Astrocyte (in vitro differentiated cells and primary cell): ENCODE results near the gene HNRNPD. TPM values are rescaled to one million over a fixed set of nuclear protein-coding genes. Genes with fewer than 3 reads are reported as not detected.
"Not testable (repeated sequence)": the region's sequence is repeated elsewhere in the genome, so short reads cannot be mapped to it uniquely, and the experiment has no call there.

ENCODE experiments used
- DNase-seq: peaks from one replicate; pipeline ENCODE4 v3.0.0-alpha.2; 2010; ENCODE audit warnings: low read depth
- FAIRE-seq: peaks from 2 replicates; lab custom pipeline; 2011; peaks lifted over from hg19 to GRCh38; lab: Jason Lieb, UNC
- H2AFZ ChIP-seq: 2 replicates; pipeline ENCODE4 v1.6.0; 2012; ENCODE audit warnings: low read depth, low read length, inconsistent platforms
- H3K27ac ChIP-seq: 2 replicates; pipeline ENCODE4 v1.5.1; 2011; ENCODE audit warnings: low read depth, low read length, inconsistent platforms
- H3K27me3 ChIP-seq: 2 replicates; pipeline ENCODE4 v1.6.0; 2011; ENCODE audit warnings: low read length, inconsistent platforms; ENCODE audit not compliant: insufficient read depth
- H3K36me3 ChIP-seq: 2 replicates; pipeline ENCODE4 v1.5.1; 2011; ENCODE audit warnings: low read length, inconsistent platforms; ENCODE audit not compliant: insufficient read depth
- H3K4me1 ChIP-seq: 2 replicates; pipeline ENCODE4 v1.5.1; 2011; ENCODE audit warnings: low read length, inconsistent platforms; ENCODE audit not compliant: insufficient read depth
- H3K4me2 ChIP-seq: 2 replicates; pipeline ENCODE4 v1.6.0; 2012; ENCODE audit warnings: low read length, inconsistent platforms
- H3K4me3 ChIP-seq: 2 replicates; pipeline ENCODE4 v1.5.1; 2011; ENCODE audit warnings: low read depth, mild to moderate bottlenecking, low read length, inconsistent platforms; ENCODE audit not compliant: insufficient read depth
- H3K79me2 ChIP-seq: 2 replicates; pipeline ENCODE4 v1.6.0; 2012; ENCODE audit warnings: mild to moderate bottlenecking, low read length, inconsistent platforms; ENCODE audit not compliant: insufficient read depth
- H3K9ac ChIP-seq: 2 replicates; pipeline ENCODE4 v1.6.0; 2012; ENCODE audit warnings: mild to moderate bottlenecking, low read length, inconsistent platforms
- H3K9me3 ChIP-seq: 2 replicates; pipeline ENCODE4 v1.5.1; 2012; ENCODE audit warnings: low read depth, mild to moderate bottlenecking, low read length, inconsistent platforms; ENCODE audit not compliant: insufficient read depth
- H4K20me1 ChIP-seq: 2 replicates; pipeline ENCODE4 v1.6.0; 2012; ENCODE audit warnings: low read length, inconsistent platforms; ENCODE audit not compliant: insufficient read depth
- H3K27ac Mint-ChIP-seq: one replicate; pipeline ENCODE4 v1.8.0; 2021; ENCODE audit warnings: mild to moderate bottlenecking, mixed read lengths; ENCODE audit not compliant: unreplicated experiment
- H3K27me3 Mint-ChIP-seq: one replicate; pipeline ENCODE4 v1.8.0; 2021; ENCODE audit warnings: low read depth, mixed read lengths; ENCODE audit not compliant: unreplicated experiment
- H3K36me3 Mint-ChIP-seq: one replicate; pipeline ENCODE4 v1.8.0; 2021; ENCODE audit warnings: low read depth, mixed read lengths; ENCODE audit not compliant: unreplicated experiment
- H3K4me1 Mint-ChIP-seq: one replicate; pipeline ENCODE4 v1.8.0; 2021; ENCODE audit warnings: low read depth, mixed read lengths; ENCODE audit not compliant: unreplicated experiment
- H3K4me3 Mint-ChIP-seq: one replicate; pipeline ENCODE4 v1.8.0; 2021; ENCODE audit warnings: mild to moderate bottlenecking, moderate library complexity, mixed read lengths; ENCODE audit not compliant: unreplicated experiment
- H3K9me3 Mint-ChIP-seq: one replicate; pipeline ENCODE4 v1.8.0; 2021; ENCODE audit warnings: mild to moderate bottlenecking, mixed read lengths; ENCODE audit not compliant: unreplicated experiment
- CTCF ChIP-seq: IDR thresholded peaks from 2 replicates; pipeline ENCODE4 v1.5.1; 2011; ENCODE audit warnings: low read depth, mild to moderate bottlenecking, inconsistent platforms, low read length, moderate library complexity; ENCODE audit not compliant: insufficient read depth
- EZH2 ChIP-seq: IDR thresholded peaks from 2 replicates; pipeline ENCODE4 v1.6.1; 2012; ENCODE audit warnings: mild to moderate bottlenecking, low read length, inconsistent platforms; ENCODE audit not compliant: insufficient read depth
- total RNA-seq: library from RNA; stranded (reverse); gene quantifications from 2 replicates; pipeline ENCODE4 v1.2.1, GENCODE V29; 2021

The HNRNPD gene
- total RNA-seq, 1 donor from 2014 or later, result 162 TPM

- H3K4me1 Mint-ChIP-seq, result no peaks in the 10 kb centered on the region
- Histone ChIP-seq H3K4me3 (no peak overlapping the region), H3K27ac (no peak overlapping the region), H4K20me1 (no peaks in the 10 kb centered on the region), H3K36me3 (no peaks in the 10 kb centered on the region), H3K27me3 (no peaks in the 10 kb centered on the region), H3K9me3 (no peaks in the 10 kb centered on the region), H3K79me2 (no peaks in the 10 kb centered on the region), H2AFZ (no peak overlapping the region), H3K9ac (no peak overlapping the region), H3K4me1 (no peaks in the 10 kb centered on the region), H3K4me2 (no peak overlapping the region)
- H3K27me3 Mint-ChIP-seq, result no peaks in the 10 kb centered on the region
- no peak for TF ChIP-seq CTCF
- TF ChIP-seq EZH2, result no peak
- no peaks in the 10 kb centered on the region for H3K36me3 Mint-ChIP-seq
- FAIRE-seq (no peak), DNase-seq (no peak)
- no peak overlapping the region for H3K27ac Mint-ChIP-seq
- no peak overlapping the region for H3K4me3 Mint-ChIP-seq
- peaks cover 6% of the 10 kb centered on the region for H3K9me3 Mint-ChIP-seq
Measured at GRCh38 chr4:82388405-82388804, 14.6 kb upstream of the HNRNPD start.

- H3K4me2 ChIP-seq, H3K27ac ChIP-seq, H3K9me3 Mint-ChIP-seq, FAIRE-seq, H3K4me1 Mint-ChIP-seq, H3K4me1 ChIP-seq, H3K4me3 Mint-ChIP-seq, H3K36me3 Mint-ChIP-seq, H3K27me3 Mint-ChIP-seq, H3K79me2 ChIP-seq, H3K9me3 ChIP-seq, H3K27ac Mint-ChIP-seq, H3K4me3 ChIP-seq, DNase-seq, H4K20me1 ChIP-seq, H2AFZ ChIP-seq, H3K36me3 ChIP-seq, H3K9ac ChIP-seq, H3K27me3 ChIP-seq: not testable (repeated sequence)
Measured at GRCh38 chr4:82386312-82386711, 12.5 kb upstream of the HNRNPD start.

- Histone ChIP-seq H3K27ac (no peak overlapping the region), H4K20me1 (peaks cover 5% of the 10 kb centered on the region), H3K27me3 (no peaks in the 10 kb centered on the region), H3K9ac (no peak overlapping the region), H2AFZ (no peak overlapping the region), H3K4me3 (no peak overlapping the region), H3K9me3 (no peaks in the 10 kb centered on the region), H3K36me3 (no peaks in the 10 kb centered on the region), H3K4me1 (no peaks in the 10 kb centered on the region), H3K4me2 (no peak overlapping the region), H3K79me2 (peaks cover 13% of the 10 kb centered on the region)
- H3K36me3 Mint-ChIP-seq, result peaks cover 2% of the 10 kb centered on the region
- no peak for DNase-seq
- H3K27me3 Mint-ChIP-seq, result no peaks in the 10 kb centered on the region
- H3K27ac Mint-ChIP-seq, result no peak overlapping the region
- no peaks in the 10 kb centered on the region for H3K4me1 Mint-ChIP-seq
- no peak overlapping the region for H3K4me3 Mint-ChIP-seq
- H3K9me3 Mint-ChIP-seq, result peaks cover 7% of the 10 kb centered on the region
- no peak for FAIRE-seq
- TF ChIP-seq EZH2 (no peak), CTCF (no peak)
Measured at GRCh38 chr4:82382751-82383150, 9.0 kb upstream of the HNRNPD start.
